ENCODE data around the gene SRGAP1. TPM values are rescaled to one million over a fixed set of nuclear protein-coding genes. Genes with fewer than 3 reads are reported as not detected.

Gene SRGAP1
- total and polyA plus RNA-seq, 2 of the 13 experiments (the other 11 are each of a cell fraction or from before 2014, with no cell fraction given), result 1.6 to 3.4 TPM

GRCh38 chr12:63907561-63907960 is 63.1 kb downstream of the SRGAP1 start (continued):
- TF ChIP-seq CREB1 (IDR thresholded peaks at IDR 0.05) (no peak), CREB1 (CRISPR knock-in tag; IDR thresholded peaks at IDR 0.05) (no peak), CBX2 (IDR thresholded peaks at IDR 0.05; ENCODE audit: low read depth, low read length) (no peak), CBX2 (CRISPR knock-in tag; IDR thresholded peaks at IDR 0.05; ENCODE audit: low read depth) (no peak), GATAD1 (CRISPR knock-in tag; IDR thresholded peaks at IDR 0.05) (no peak)

DNA sequence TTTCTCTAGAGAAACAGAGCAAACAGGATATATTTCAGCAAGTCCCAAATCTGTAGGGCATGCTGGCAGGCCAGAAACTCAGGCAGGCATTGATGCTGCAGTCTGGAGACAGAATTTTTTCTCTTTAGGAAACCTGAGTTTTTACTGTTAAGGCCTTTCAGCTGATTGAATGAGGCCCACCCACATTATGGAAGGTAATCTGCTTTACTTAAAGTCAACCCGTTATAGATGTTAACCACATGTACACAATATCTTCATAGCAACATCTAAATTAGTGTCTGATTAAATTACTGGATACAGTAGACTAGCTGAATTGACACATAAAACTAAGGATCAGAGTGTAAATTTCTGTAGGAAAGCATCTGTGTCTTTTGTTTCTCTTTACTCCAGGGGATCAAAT is 65.2 kb downstream of the SRGAP1 start:
- no peak for DNase-seq (ENCODE audit: low spot score)
- no peak overlapping the region for H3K27ac ChIP-seq (ENCODE audit: extremely low read length, insufficient read depth, low read length)
- H3K4me3 ChIP-seq (replicated peaks in 1 of 3; ENCODE audit: insufficient read depth in 1 of 3, low read depth in 2 of 3, low read length in 3 of 3), result no peak overlapping the region
- no peak for ATAC-seq
- H4K20me1 ChIP-seq (ENCODE audit: insufficient read depth, low read length), result no peaks in the 10 kb centered on the region
- no peak overlapping the region for H3K9ac ChIP-seq (ENCODE audit: insufficient read depth, low read depth, low read length)
- 95% methylated on average over 1 of the region's 1 CpG for WGBS (ENCODE audit: low lambda C conversion rate)
- H3K9me3 ChIP-seq (ENCODE audit: low read length), result no peaks in the 10 kb centered on the region
- H3K79me2 ChIP-seq (ENCODE audit: insufficient read depth, low read length), result peaks cover 3% of the 10 kb centered on the region
- CTCF ChIA-PET (ENCODE audit: low intra/inter-chr PET ratio, low total read pairs), result no interaction called here
- no peak for FAIRE-seq
- H2AFZ ChIP-seq (ENCODE audit: low read length), result no peak overlapping the region
- H3K36me3 ChIP-seq (replicated peaks in 1 of 2; ENCODE audit: control insufficient read depth in 1 of 2, insufficient read depth in 2 of 2, low read length in 2 of 2), result no peaks in the 10 kb centered on the region
- H3K4me1 ChIP-seq (ENCODE audit: insufficient read depth, low read length), result peaks cover 9% of the 10 kb centered on the region
- in situ Hi-C loops (cut with HindIII; ENCODE audit: extremely low pct_ligation_motif_present, low pct_unique_long_range_greater_than_20kb) (no loop called here), intact Hi-C loops (cut with micrococcal nuclease; ENCODE audit: unreplicated experiment) (no loop called here)
- no peaks in the 10 kb centered on the region for H3K27me3 ChIP-seq (ENCODE audit: control insufficient read depth in 1 of 2, insufficient read depth in 2 of 2, low read length in 2 of 2)
- TF ChIP-seq MTF2 (CRISPR knock-in tag; IDR thresholded peaks at IDR 0.05; ENCODE audit: borderline replicate concordance), result no peak
- TF ChIP-seq ZNF101 (CRISPR knock-in tag; IDR thresholded peaks at IDR 0.05; ENCODE audit: borderline replicate concordance, low read depth), result no peak
- no peak for TF ChIP-seq CENPX (CRISPR knock-in tag; IDR thresholded peaks at IDR 0.05)
- TF ChIP-seq NR2F2 (IDR thresholded peaks at IDR 0.05; ENCODE audit: borderline replicate concordance, low read depth), result no peak
- POLR2A ChIA-PET, result no interaction called here
- no peak overlapping the region for H3K4me2 ChIP-seq (ENCODE audit: low read depth, low read length)
- no TSS peak for BruUV-seq (replicated peaks)

- H3K79me2 ChIP-seq (ENCODE audit: insufficient read depth, low read length), result peaks cover 3% of the 10 kb centered on the region
- no peaks in the 10 kb centered on the region for H3K9me3 ChIP-seq (ENCODE audit: low read length)
- no peak overlapping the region for H3K27ac ChIP-seq (ENCODE audit: extremely low read length, insufficient read depth, low read length)
- no peaks in the 10 kb centered on the region for H3K36me3 ChIP-seq (replicated peaks in 1 of 2; ENCODE audit: control insufficient read depth in 1 of 2, insufficient read depth in 2 of 2, low read length in 2 of 2)
- CTCF ChIA-PET (ENCODE audit: low intra/inter-chr PET ratio, low total read pairs), result no interaction called here
- H3K4me1 ChIP-seq (ENCODE audit: insufficient read depth, low read length), result peaks cover 21% of the 10 kb centered on the region
- POLR2A ChIA-PET, result no interaction called here
- H3K4me3 ChIP-seq (replicated peaks in 1 of 3; ENCODE audit: insufficient read depth in 1 of 3, low read depth in 2 of 3, low read length in 3 of 3), result no peak overlapping the region
- no peak for FAIRE-seq
- no peak for ATAC-seq
- intact Hi-C loops (cut with micrococcal nuclease; ENCODE audit: unreplicated experiment), result no loop called here
- H3K9ac ChIP-seq (ENCODE audit: insufficient read depth, low read depth, low read length), result no peak overlapping the region
- WGBS (ENCODE audit: low lambda C conversion rate), result 92% methylated on average over 4 of the region's 4 CpGs
- no peak for DNase-seq (ENCODE audit: low spot score)
- in situ Hi-C loops (cut with HindIII; ENCODE audit: extremely low pct_ligation_motif_present, low pct_unique_long_range_greater_than_20kb), result no loop called here
- H3K27me3 ChIP-seq (ENCODE audit: control insufficient read depth in 1 of 2, insufficient read depth in 2 of 2, low read length in 2 of 2), result no peaks in the 10 kb centered on the region
- H2AFZ ChIP-seq (ENCODE audit: low read length), result no peak overlapping the region
- H3K4me2 ChIP-seq (ENCODE audit: low read depth, low read length), result no peak overlapping the region
- BruUV-seq (replicated peaks), result no TSS peak
- H4K20me1 ChIP-seq (ENCODE audit: insufficient read depth, low read length), result no peaks in the 10 kb centered on the region
- TF ChIP-seq ZFP36 (IDR thresholded peaks at IDR 0.05; ENCODE audit: borderline replicate concordance, low read depth, low read length, partially characterized antibody), result no peak
- TF ChIP-seq, protein P1, sequence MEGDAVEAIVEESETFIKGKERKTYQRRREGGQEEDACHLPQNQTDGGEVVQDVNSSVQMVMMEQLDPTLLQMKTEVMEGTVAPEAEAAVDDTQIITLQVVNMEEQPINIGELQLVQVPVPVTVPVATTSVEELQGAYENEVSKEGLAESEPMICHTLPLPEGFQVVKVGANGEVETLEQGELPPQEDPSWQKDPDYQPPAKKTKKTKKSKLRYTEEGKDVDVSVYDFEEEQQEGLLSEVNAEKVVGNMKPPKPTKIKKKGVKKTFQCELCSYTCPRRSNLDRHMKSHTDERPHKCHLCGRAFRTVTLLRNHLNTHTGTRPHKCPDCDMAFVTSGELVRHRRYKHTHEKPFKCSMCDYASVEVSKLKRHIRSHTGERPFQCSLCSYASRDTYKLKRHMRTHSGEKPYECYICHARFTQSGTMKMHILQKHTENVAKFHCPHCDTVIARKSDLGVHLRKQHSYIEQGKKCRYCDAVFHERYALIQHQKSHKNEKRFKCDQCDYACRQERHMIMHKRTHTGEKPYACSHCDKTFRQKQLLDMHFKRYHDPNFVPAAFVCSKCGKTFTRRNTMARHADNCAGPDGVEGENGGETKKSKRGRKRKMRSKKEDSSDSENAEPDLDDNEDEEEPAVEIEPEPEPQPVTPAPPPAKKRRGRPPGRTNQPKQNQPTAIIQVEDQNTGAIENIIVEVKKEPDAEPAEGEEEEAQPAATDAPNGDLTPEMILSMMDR (CRISPR knock-in tag; IDR thresholded peaks at IDR 0.05), result no peak
- TF ChIP-seq SIX4 (CRISPR knock-in tag; IDR thresholded peaks at IDR 0.05), result no peak
- TF ChIP-seq RARG (CRISPR knock-in tag; IDR thresholded peaks at IDR 0.05; ENCODE audit: low read depth), result no peak
- no peak for TF ChIP-seq TFDP1 (CRISPR knock-in tag; IDR thresholded peaks at IDR 0.05; ENCODE audit: borderline replicate concordance)
These were observed 66.8 kb downstream of the SRGAP1 start for GRCh38 chr12:63911341-63911740.
